Adrenal gland (tissue), 12 donors: ENCODE results near the gene ZFR. TPM values are rescaled to one million over a fixed set of nuclear protein-coding genes. Genes with fewer than 3 reads are reported as not detected.

ENCODE experiments used
- DNase-seq, 7 donors: peaks; one replicate each; pipeline ENCODE4 v3.0.0-alpha.2; 2019 to 2020
- H3K27ac ChIP-seq, 5 donors: fragments of 200-600 bp; sonication (generic) in 4 of 5; 1 replicate in 3 of 5; 2 replicates in 2 of 5; pipeline versions ENCODE4 v1.5.1 to v1.8.0; 2016 to 2020; ENCODE audit warnings: mild to moderate bottlenecking in 1 of 5
- H3K27me3 ChIP-seq: fragments of 200-600 bp; 2 replicates; pipeline ENCODE4 v1.8.0; 2021
- H3K36me3 ChIP-seq, 2 donors: fragments of 200-600 bp; replicated peaks in 1 of 2; 1 replicate in 1 of 2; 2 replicates in 1 of 2; pipeline versions ENCODE4 v1.5.1 to v1.8.0; 2018 to 2022
- H3K4me1 ChIP-seq, 2 donors: fragments of 200-600 bp; replicated peaks in 1 of 2; 1 replicate in 1 of 2; 2 replicates in 1 of 2; pipeline versions ENCODE4 v1.5.1 to v1.8.0; 2018 to 2021
- H3K4me3 ChIP-seq, 4 donors: fragments of 200-600 bp; sonication (generic) in 3 of 4; one replicate each; pipeline ENCODE4 v1.5.1; 2016 to 2018
- H3K9me3 ChIP-seq, 3 donors: fragments of 200-600 bp; sonication (generic) in 1 of 3; replicated peaks in 1 of 3; 1 replicate in 2 of 3; 2 replicates in 1 of 3; pipeline versions ENCODE4 v1.5.1 to v1.8.0; 2016 to 2021
- CTCF ChIP-seq, 6 experiments: fragments of 450-650 bp in 4 of 6; fragments of 200-600 bp in 2 of 6; sonication (generic) in 1 of 6; IDR thresholded peaks; 1 replicate in 5 of 6; 2 replicates in 1 of 6; pipeline versions ENCODE4 v1.5.1 to v1.8.0; 2016 to 2021; ENCODE audit warnings: antibody characterized with exemption in 6 of 6, mild to moderate bottlenecking in 2 of 6, moderate library complexity in 1 of 6
- POLR2A ChIP-seq, 2 donors: fragments of 450-650 bp; IDR thresholded peaks; one replicate each; pipeline ENCODE4 v1.6.1; 2017; ENCODE audit warnings: antibody characterized with exemption in 2 of 2, mild to moderate bottlenecking in 2 of 2, moderate library complexity in 1 of 2
- WGBS, 4 donors: extraction: QIAGEN DNeasy Blood & Tissue Kit in 2 of 4; methylation state at CpG; one replicate each; pipeline versions ENCODE4 v1.1.5 to v1.1.7; 2013 to 2017; 5-methylcytosine and 5-hydroxymethylcytosine counted together
- intact Hi-C, 2 donors: fragments of 100-400 bp; cut with DNase I; formaldehyde crosslinking; loops; one replicate each; pipeline versions ENCODE4 v1.14.1 to v1.15.0; 2022 to 2023
- polyA plus RNA-seq, 3 donors: library from polyadenylated mRNA; stranded (reverse); fragments of 200-250 nt in 2 of 3; fragments of 350-450 nt in 1 of 3; fragmentation: Illumina TruSeq in 1 of 3; extraction: RNeasy Lipid Tissue Mini Kit (QIAGEN cat#74804) in 1 of 3; gene quantifications; one replicate each; pipeline ENCODE4 v1.2.3, GENCODE V29; 2013 to 2014
- total RNA-seq, 9 donors: library from RNA; depleted of rRNA in 4 of 9; stranded (reverse); fragments of >200 nt in 4 of 9; fragments of 120-200 nt in 1 of 9; fragmentation: NEBNext Ultra II Directional in 1 of 9; extraction: Animal tissue kit (Norgen Biotek cat#: 25700) in 1 of 9; gene quantifications; one replicate each; pipeline versions ENCODE4 v1.1.0 to v1.2.4, GENCODE V29; 2013 to 2023
- donor health status: healthy with polysubstance abuse.
- donor health status: Bipolar disorder and iron deficiency.
- donor health status: DM: yes; HTN: yes; CAD: no.
- donor health status: DM: no; HTN: no; CAD: no.
- donor health status: DM: no; HTN: no; CAD: no.
- donor health status: DM: yes; HTN: yes; CAD: no.

ZFR gene
- total and polyA plus RNA-seq, 12 donors: 29.4 to 154 (median 72.7) TPM

- TF ChIP-seq CTCF (IDR thresholded peaks at IDR 0.05) (no peak), POLR2A (IDR thresholded peaks at IDR 0.05) (no peak)
- 86 to 94% (median 92%) methylated on average over 3 of the region's 3 CpGs for WGBS, 4 donors
Observed at GRCh38 chr5:32383586-32383985, 61.0 kb downstream of the ZFR start.

GRCh38 chr5:32383065-32383464 is 61.5 kb downstream of the ZFR start:
- Histone ChIP-seq H3K9me3 (no peaks in the 10 kb centered on the region), H3K4me3 (no peak overlapping the region), H3K27me3 (no peaks in the 10 kb centered on the region), H3K4me1 (peaks cover 7 to 17% of the 10 kb centered on the region in 2 donors), H3K36me3 (peaks cover 0 to 38% of the 10 kb centered on the region in 2 donors), H3K27ac (no peak overlapping the region)
- no peak for TF ChIP-seq POLR2A (IDR thresholded peaks at IDR 0.05)
- 60 to 78% (median 63%) methylated on average over 2 of the region's 2 CpGs for WGBS, 4 donors
- intact Hi-C loops: no loop called here
- no peak for DNase-seq

More at GRCh38 chr5:32383586-32383985, 61.0 kb downstream of the ZFR start:
- Histone ChIP-seq H3K9me3 (no peaks in the 10 kb centered on the region), H3K4me1 (peaks cover 10 to 22% of the 10 kb centered on the region in 2 donors), H3K27me3 (no peaks in the 10 kb centered on the region), H3K4me3 (no peak overlapping the region), H3K27ac (no peak overlapping the region), H3K36me3 (peaks cover 0 to 32% of the 10 kb centered on the region in 2 donors)
- intact Hi-C loops: no loop called here
- DNase-seq: no peak

GRCh38 chr5:32379421-32379820 is 65.1 kb downstream of the ZFR start:
- no peak overlapping the region for H3K4me3 ChIP-seq
- no peak for TF ChIP-seq POLR2A (IDR thresholded peaks at IDR 0.05)
- no peak for TF ChIP-seq CTCF (IDR thresholded peaks at IDR 0.05)
- peaks cover 0 to 46% of the 10 kb centered on the region in 2 donors for H3K36me3 ChIP-seq
- H3K9me3 ChIP-seq: no peaks in the 10 kb centered on the region
- intact Hi-C loops: no loop called here
- H3K27ac ChIP-seq: no peak overlapping the region
- DNase-seq: no peak
- H3K27me3 ChIP-seq: no peaks in the 10 kb centered on the region
- H3K4me1 ChIP-seq: no peaks in the 10 kb centered on the region

- intact Hi-C loops: no loop called here
- Histone ChIP-seq H3K27ac (no peak overlapping the region), H3K9me3 (no peaks in the 10 kb centered on the region), H3K4me3 (no peak overlapping the region), H3K4me1 (no peaks in the 10 kb centered on the region), H3K27me3 (no peaks in the 10 kb centered on the region), H3K36me3 (peaks cover 0 to 46% of the 10 kb centered on the region in 2 donors)
- 61 to 70% (median 67%) methylated on average over 5 of the region's 5 CpGs for WGBS, 4 donors
- DNase-seq: no peak
- TF ChIP-seq CTCF (IDR thresholded peaks at IDR 0.05) (no peak), POLR2A (IDR thresholded peaks at IDR 0.05) (no peak)
Observed at GRCh38 chr5:32378966-32379365, 65.6 kb downstream of the ZFR start.

- intact Hi-C loops: no loop called here
- no peak for DNase-seq
- Histone ChIP-seq H3K4me1 (no peaks in the 10 kb centered on the region), H3K27ac (no peak overlapping the region), H3K9me3 (no peaks in the 10 kb centered on the region), H3K36me3 (peaks cover 0 to 15% of the 10 kb centered on the region in 2 donors), H3K4me3 (no peak overlapping the region), H3K27me3 (no peaks in the 10 kb centered on the region)
- TF ChIP-seq CTCF (IDR thresholded peaks at IDR 0.05) (no peak), POLR2A (IDR thresholded peaks at IDR 0.05) (no peak)
- WGBS, 4 donors: 76 to 83% (median 80%) methylated on average over 8 of the region's 8 CpGs
Observed at GRCh38 chr5:32369542-32370155, 74.9 kb downstream of the ZFR start.
